ENCODE data around the gene NOXA1. TPM values are rescaled to one million over a fixed set of nuclear protein-coding genes. Genes with fewer than 3 reads are reported as not detected.
"Not testable (repeated sequence)": the region's sequence is repeated elsewhere in the genome, so short reads cannot be mapped to it uniquely, and the experiment has no call there.

Gene NOXA1
- total RNA-seq, 4 donors from 2014 or later: 3.1 to 5.6 (median 4.4) TPM

GRCh38 chr9:137446851-137447471 is 23.8 kb downstream of the NOXA1 start:
- 49 to 62% methylated on average over 21 of the region's 21 CpGs for WGBS, 2 donors
- no peak for TF ChIP-seq POLR2A (IDR thresholded peaks at IDR 0.05)
- TF ChIP-seq CTCF (IDR thresholded peaks at IDR 0.05): no peak
- DNase-seq (ENCODE audit: low spot score in 2 of 2): no peak
- no peak overlapping the region for H3K4me3 ChIP-seq (ENCODE audit: low read depth, poor library complexity, severe bottlenecking)
- intact Hi-C loops (cut with DNase I; ENCODE audit: low total_unique reads): no loop called here

- no peak overlapping the region for H3K4me3 ChIP-seq (ENCODE audit: low read depth, poor library complexity, severe bottlenecking)
- DNase-seq (ENCODE audit: low spot score in 2 of 2): no peak
- TF ChIP-seq CTCF (IDR thresholded peaks at IDR 0.05) (no peak), POLR2A (IDR thresholded peaks at IDR 0.05) (no peak)
- WGBS, 2 donors: 60 to 90% methylated on average over 4 to 15 of the region's 27 CpGs
- intact Hi-C loops (cut with DNase I; ENCODE audit: low total_unique reads): no loop called here
Observed at GRCh38 chr9:137447722-137448601, 24.8 kb downstream of the NOXA1 start.

GRCh38 chr9:137448602-137448962 is 25.4 kb downstream of the NOXA1 start:
- WGBS, 2 donors: 93 to 97% methylated on average over 12 to 16 of the region's 16 CpGs
- no peak overlapping the region for H3K4me3 ChIP-seq (ENCODE audit: low read depth, poor library complexity, severe bottlenecking)
- DNase-seq (ENCODE audit: low spot score in 2 of 2): no peak
- no peak for TF ChIP-seq POLR2A (IDR thresholded peaks at IDR 0.05)
- TF ChIP-seq CTCF (IDR thresholded peaks at IDR 0.05): no peak
- intact Hi-C loops (cut with DNase I; ENCODE audit: low total_unique reads): no loop called here

- WGBS, 2 donors: 82% methylated on average over 25 to 33 of the region's 36 CpGs
- intact Hi-C loops (cut with DNase I; ENCODE audit: low total_unique reads): no loop called here
- no peak overlapping the region for H3K4me3 ChIP-seq (ENCODE audit: low read depth, poor library complexity, severe bottlenecking)
- TF ChIP-seq CTCF (IDR thresholded peaks at IDR 0.05) (no peak), POLR2A (IDR thresholded peaks at IDR 0.05) (no peak)
- DNase-seq (ENCODE audit: low spot score in 2 of 2): no peak
Observed at GRCh38 chr9:137449081-137449844, 26.1 kb downstream of the NOXA1 start.

GRCh38 chr9:137449931-137450538 is 26.8 kb downstream of the NOXA1 start:
- no peak for DNase-seq (ENCODE audit: low spot score in 2 of 2)
- H3K4me3 ChIP-seq (ENCODE audit: low read depth, poor library complexity, severe bottlenecking): no peak overlapping the region
- WGBS, 2 donors: 82 to 84% methylated on average over 16 to 18 of the region's 18 CpGs
- intact Hi-C loops (cut with DNase I; ENCODE audit: low total_unique reads): no loop called here
- TF ChIP-seq POLR2A (IDR thresholded peaks at IDR 0.05) (no peak), CTCF (IDR thresholded peaks at IDR 0.05) (no peak)

GRCh38 chr9:137450539-137451222 is 27.5 kb downstream of the NOXA1 start:
- DNase-seq (ENCODE audit: low spot score in 2 of 2); H3K4me3 ChIP-seq (ENCODE audit: low read depth, poor library complexity, severe bottlenecking); intact Hi-C loops (cut with DNase I; ENCODE audit: low total_unique reads): not testable (repeated sequence)
- WGBS, 2 donors: 88 to 97% methylated on average over 6 to 17 of the region's 24 CpGs

- H3K4me3 ChIP-seq (ENCODE audit: low read depth, poor library complexity, severe bottlenecking); intact Hi-C loops (cut with DNase I; ENCODE audit: low total_unique reads): not testable (repeated sequence)
- 87 to 90% methylated on average over 6 to 7 of the region's 31 CpGs for WGBS, 2 donors
- peak in 1 of 2 donors; percentile 20 for DNase-seq (ENCODE audit: low spot score in 2 of 2)
Observed at GRCh38 chr9:137451264-137452005, 28.2 kb downstream of the NOXA1 start.

Measured in lower leg skin (tissue), 4 donors.